A549 (cell line): ENCODE results near the gene ASPHD2.

Experiments used
- KDM1A ChIP-seq: fragments of 200-600 bp; sonication (generic); IDR thresholded peaks from 2 replicates; pipeline ENCODE4 v1.6.1; 2016; ENCODE audit warnings: low read depth, mild to moderate bottlenecking
- ZNF302 ChIP-seq: fragments of 250-450 bp; sonication (Bioruptor Pico); IDR thresholded peaks from 2 replicates; pipeline ENCODE4 v1.9.0; 2021; ENCODE audit warnings: inconsistent platforms, mild to moderate bottlenecking, moderate library complexity
- TF ChIP-seq, protein P1 (sequence below): fragments of >200 bp; sonication (Bioruptor Twin); formaldehyde crosslinking; IDR thresholded peaks from 3 replicates; pipeline ENCODE4 v1.5.1; 2016

DNA sequence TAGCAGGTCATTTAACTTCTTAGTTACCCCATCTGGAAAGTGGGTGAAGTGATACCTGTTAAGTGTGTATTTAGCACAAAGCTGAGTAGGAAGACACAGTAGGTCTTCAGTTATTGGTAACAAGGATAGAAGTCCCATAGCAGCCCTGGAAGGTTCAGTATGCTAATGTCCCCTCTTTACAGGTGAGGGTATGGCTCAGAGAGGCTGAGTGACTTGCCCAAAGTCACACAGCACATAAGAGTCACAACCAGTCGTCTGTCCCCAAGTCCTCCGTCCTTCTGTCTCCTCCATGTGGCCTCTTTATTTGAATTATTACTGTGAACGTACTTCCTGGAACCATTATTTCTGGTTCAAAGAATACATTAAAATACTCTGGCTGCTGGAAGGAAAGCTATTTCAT lies 10.5 kb downstream of the ASPHD2 start:
- TF ChIP-seq ZNF302 (CRISPR knock-in tag) (no peak), KDM1A (no peak)
- TF ChIP-seq, protein P1, sequence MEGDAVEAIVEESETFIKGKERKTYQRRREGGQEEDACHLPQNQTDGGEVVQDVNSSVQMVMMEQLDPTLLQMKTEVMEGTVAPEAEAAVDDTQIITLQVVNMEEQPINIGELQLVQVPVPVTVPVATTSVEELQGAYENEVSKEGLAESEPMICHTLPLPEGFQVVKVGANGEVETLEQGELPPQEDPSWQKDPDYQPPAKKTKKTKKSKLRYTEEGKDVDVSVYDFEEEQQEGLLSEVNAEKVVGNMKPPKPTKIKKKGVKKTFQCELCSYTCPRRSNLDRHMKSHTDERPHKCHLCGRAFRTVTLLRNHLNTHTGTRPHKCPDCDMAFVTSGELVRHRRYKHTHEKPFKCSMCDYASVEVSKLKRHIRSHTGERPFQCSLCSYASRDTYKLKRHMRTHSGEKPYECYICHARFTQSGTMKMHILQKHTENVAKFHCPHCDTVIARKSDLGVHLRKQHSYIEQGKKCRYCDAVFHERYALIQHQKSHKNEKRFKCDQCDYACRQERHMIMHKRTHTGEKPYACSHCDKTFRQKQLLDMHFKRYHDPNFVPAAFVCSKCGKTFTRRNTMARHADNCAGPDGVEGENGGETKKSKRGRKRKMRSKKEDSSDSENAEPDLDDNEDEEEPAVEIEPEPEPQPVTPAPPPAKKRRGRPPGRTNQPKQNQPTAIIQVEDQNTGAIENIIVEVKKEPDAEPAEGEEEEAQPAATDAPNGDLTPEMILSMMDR: no peak
